Measurements from ENCODE around the gene LY6G6C.
A peak's percentile ranks its signal among the peaks of the same experiment; 100 is the strongest.
"Not testable (repeated sequence)": the region's sequence is repeated elsewhere in the genome, so short reads cannot be mapped to it uniquely, and the experiment has no call there.

Gene LY6G6C

DNA sequence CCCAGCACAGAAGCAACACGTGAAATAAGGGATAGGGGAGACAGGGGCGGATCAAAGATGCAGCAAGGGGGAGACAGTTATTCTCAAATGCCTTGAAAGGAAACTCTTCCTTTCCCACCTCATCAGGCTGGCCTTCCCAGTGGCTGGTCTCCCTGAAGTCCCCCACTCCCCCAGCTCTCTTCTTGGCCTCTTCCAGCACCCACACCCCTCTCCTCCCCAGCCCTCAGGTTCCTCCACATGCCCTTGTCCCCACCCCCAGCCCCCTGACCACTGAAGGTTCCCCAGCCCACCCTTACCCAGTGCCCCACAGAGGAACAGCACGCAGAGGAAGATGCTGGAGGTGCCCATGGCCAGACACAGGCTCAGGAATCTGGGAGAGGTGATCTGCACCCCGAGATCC, 8.1 kb downstream of the LY6G6C start:
- no peak overlapping the region for H3K9ac ChIP-seq (ENCODE audit: low read depth, low read length)
- no peak overlapping the region for H3K4me3 ChIP-seq (ENCODE audit: low read depth, low read length)
- peaks cover 27% of the 10 kb centered on the region for H3K4me1 ChIP-seq (ENCODE audit: control insufficient read depth, insufficient read depth, low read length)
- no peaks in the 10 kb centered on the region for H3K9me3 ChIP-seq (ENCODE audit: control insufficient read depth, insufficient read depth, low read length)
- no peaks in the 10 kb centered on the region for H3K36me3 ChIP-seq (ENCODE audit: control insufficient read depth, insufficient read depth, low read length)
- no peaks in the 10 kb centered on the region for H3K27me3 ChIP-seq (ENCODE audit: control insufficient read depth, insufficient read depth, low read length)
- peak overlapping the region; percentile 80 for H3K27ac ChIP-seq (ENCODE audit: low read depth, low read length)

DNA sequence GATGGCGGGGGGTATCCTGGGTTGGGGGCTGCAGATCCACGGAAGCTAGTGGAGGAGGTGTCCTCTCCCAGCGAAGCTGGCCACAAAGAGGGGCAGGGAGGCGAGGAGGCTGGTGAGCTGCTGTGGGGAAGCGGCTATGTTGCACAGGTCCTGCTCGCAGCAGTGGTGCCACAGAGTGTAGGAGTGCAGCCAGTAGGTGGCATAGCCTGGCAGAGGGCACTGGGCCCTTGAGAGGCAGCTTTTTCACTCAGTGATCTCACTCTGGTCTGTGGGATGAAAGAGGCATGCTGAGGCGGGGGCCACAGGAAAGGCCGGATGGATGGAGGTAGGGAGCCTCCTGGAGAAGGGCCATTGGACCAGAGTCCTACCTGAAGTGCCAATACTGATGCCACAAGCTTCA, 9.2 kb downstream of the LY6G6C start:
- Histone ChIP-seq H3K27me3 (ENCODE audit: control insufficient read depth, insufficient read depth, low read length) (no peaks in the 10 kb centered on the region), H3K4me3 (ENCODE audit: low read depth, low read length) (no peak overlapping the region), H3K9ac (ENCODE audit: low read depth, low read length) (no peak overlapping the region), H3K4me1 (ENCODE audit: control insufficient read depth, insufficient read depth, low read length) (peaks cover 19% of the 10 kb centered on the region), H3K27ac (ENCODE audit: low read depth, low read length) (no peak overlapping the region), H3K36me3 (ENCODE audit: control insufficient read depth, insufficient read depth, low read length) (no peaks in the 10 kb centered on the region), H3K9me3 (ENCODE audit: control insufficient read depth, insufficient read depth, low read length) (no peaks in the 10 kb centered on the region)

GRCh38 chr6:31711233-31711632, 10.3 kb downstream of the LY6G6C start:
- H3K9me3 ChIP-seq (ENCODE audit: control insufficient read depth, insufficient read depth, low read length): no peaks in the 10 kb centered on the region
- H3K4me1 ChIP-seq (ENCODE audit: control insufficient read depth, insufficient read depth, low read length): peaks cover 19% of the 10 kb centered on the region
- H3K9ac ChIP-seq (ENCODE audit: low read depth, low read length): no peak overlapping the region
- H3K36me3 ChIP-seq (ENCODE audit: control insufficient read depth, insufficient read depth, low read length): no peaks in the 10 kb centered on the region
- no peak overlapping the region for H3K27ac ChIP-seq (ENCODE audit: low read depth, low read length)
- no peaks in the 10 kb centered on the region for H3K27me3 ChIP-seq (ENCODE audit: control insufficient read depth, insufficient read depth, low read length)
- H3K4me3 ChIP-seq (ENCODE audit: low read depth, low read length): no peak overlapping the region

- no peak overlapping the region for H3K27ac ChIP-seq (ENCODE audit: low read depth, low read length)
- H3K4me3 ChIP-seq (ENCODE audit: low read depth, low read length): no peak overlapping the region
- no peak overlapping the region for H3K9ac ChIP-seq (ENCODE audit: low read depth, low read length)
Measured at GRCh38 chr6:31710523-31711219, 10.9 kb downstream of the LY6G6C start.

DNA sequence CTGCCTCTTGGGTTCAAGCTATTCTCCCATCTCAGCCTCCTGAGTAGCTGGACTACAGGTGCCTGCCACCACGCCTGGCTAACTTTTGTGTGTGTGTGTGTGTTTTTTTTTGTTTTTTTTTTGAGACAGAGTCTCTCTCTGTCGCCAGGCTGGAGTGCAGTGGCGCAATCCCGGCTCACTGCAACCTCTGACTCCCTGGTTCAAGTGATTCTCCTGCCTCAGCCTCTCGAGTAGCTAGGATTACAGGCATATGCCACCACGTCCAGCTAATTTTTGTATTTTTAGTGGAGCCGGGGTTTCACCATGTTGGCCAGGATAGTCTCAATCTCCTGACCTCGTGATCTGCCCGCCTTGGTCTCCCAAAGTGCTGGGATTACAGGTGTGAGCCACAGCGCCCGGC, 12.4 kb downstream of the LY6G6C start:
- not testable (repeated sequence) for H3K4me3 ChIP-seq (ENCODE audit: low read depth, low read length); H3K36me3 ChIP-seq (ENCODE audit: control insufficient read depth, insufficient read depth, low read length); H3K4me1 ChIP-seq (ENCODE audit: control insufficient read depth, insufficient read depth, low read length); H3K27ac ChIP-seq (ENCODE audit: low read depth, low read length); H3K9ac ChIP-seq (ENCODE audit: low read depth, low read length); H3K9me3 ChIP-seq (ENCODE audit: control insufficient read depth, insufficient read depth, low read length); H3K27me3 ChIP-seq (ENCODE audit: control insufficient read depth, insufficient read depth, low read length)

More at GRCh38 chr6:31710523-31711219, 10.9 kb downstream of the LY6G6C start:
- Histone ChIP-seq H3K4me1 (ENCODE audit: control insufficient read depth, insufficient read depth, low read length) (peaks cover 19% of the 10 kb centered on the region), H3K9me3 (ENCODE audit: control insufficient read depth, insufficient read depth, low read length) (no peaks in the 10 kb centered on the region), H3K27me3 (ENCODE audit: control insufficient read depth, insufficient read depth, low read length) (no peaks in the 10 kb centered on the region), H3K36me3 (ENCODE audit: control insufficient read depth, insufficient read depth, low read length) (no peaks in the 10 kb centered on the region)

- no peaks in the 10 kb centered on the region for H3K36me3 ChIP-seq (ENCODE audit: control insufficient read depth, insufficient read depth, low read length)
- no peak overlapping the region for H3K27ac ChIP-seq (ENCODE audit: low read depth, low read length)
- no peak overlapping the region for H3K4me3 ChIP-seq (ENCODE audit: low read depth, low read length)
- H3K4me1 ChIP-seq (ENCODE audit: control insufficient read depth, insufficient read depth, low read length): no peaks in the 10 kb centered on the region
- no peaks in the 10 kb centered on the region for H3K27me3 ChIP-seq (ENCODE audit: control insufficient read depth, insufficient read depth, low read length)
- H3K9me3 ChIP-seq (ENCODE audit: control insufficient read depth, insufficient read depth, low read length): no peaks in the 10 kb centered on the region
- H3K9ac ChIP-seq (ENCODE audit: low read depth, low read length): no peak overlapping the region
Measured at GRCh38 chr6:31708224-31708623, 13.3 kb downstream of the LY6G6C start.

GRCh38 chr6:31707701-31708100, 13.8 kb downstream of the LY6G6C start:
- Histone ChIP-seq H3K4me1 (ENCODE audit: control insufficient read depth, insufficient read depth, low read length) (no peaks in the 10 kb centered on the region), H3K9ac (ENCODE audit: low read depth, low read length) (no peak overlapping the region), H3K4me3 (ENCODE audit: low read depth, low read length) (no peak overlapping the region), H3K27me3 (ENCODE audit: control insufficient read depth, insufficient read depth, low read length) (no peaks in the 10 kb centered on the region), H3K9me3 (ENCODE audit: control insufficient read depth, insufficient read depth, low read length) (no peaks in the 10 kb centered on the region), H3K36me3 (ENCODE audit: control insufficient read depth, insufficient read depth, low read length) (no peaks in the 10 kb centered on the region), H3K27ac (ENCODE audit: low read depth, low read length) (no peak overlapping the region)

- H3K9me3 ChIP-seq (ENCODE audit: control insufficient read depth, insufficient read depth, low read length): no peaks in the 10 kb centered on the region
- no peak within 1 kb of the TSS for H3K4me3 ChIP-seq (ENCODE audit: low read depth, low read length)
- H3K9ac ChIP-seq (ENCODE audit: low read depth, low read length): no peak within 1 kb of the TSS
- H3K27ac ChIP-seq (ENCODE audit: low read depth, low read length): no peak within 1 kb of the TSS
- H3K36me3 ChIP-seq (ENCODE audit: control insufficient read depth, insufficient read depth, low read length): no peaks in the 10 kb centered on the region
- H3K4me1 ChIP-seq (ENCODE audit: control insufficient read depth, insufficient read depth, low read length): 0 out of 2 replicates have a peak, but pooled peaks cover 7% of the 10 kb centered on the region
- H3K27me3 ChIP-seq (ENCODE audit: control insufficient read depth, insufficient read depth, low read length): no peaks in the 10 kb centered on the region
Measured at GRCh38 chr6:31706599-31706998, 14.9 kb downstream of the LY6G6C start, which contains the start of gene LY6G6F. LY6G6F (plus strand) TSS chr6:31706866; CDS start chr6:31706907, 41 bp downstream.

GRCh38 chr6:31705931-31706330, 15.6 kb downstream of the LY6G6C start:
- no peaks in the 10 kb centered on the region for H3K9me3 ChIP-seq (ENCODE audit: control insufficient read depth, insufficient read depth, low read length)
- H3K36me3 ChIP-seq (ENCODE audit: control insufficient read depth, insufficient read depth, low read length): no peaks in the 10 kb centered on the region; the same call in 1 of the 2 replicates
- no peak overlapping the region for H3K9ac ChIP-seq (ENCODE audit: low read depth, low read length)
- no peak overlapping the region for H3K27ac ChIP-seq (ENCODE audit: low read depth, low read length)
- 0 out of 2 replicates have a peak, but pooled peaks cover 7% of the 10 kb centered on the region for H3K4me1 ChIP-seq (ENCODE audit: control insufficient read depth, insufficient read depth, low read length)
- H3K27me3 ChIP-seq (ENCODE audit: control insufficient read depth, insufficient read depth, low read length): no peaks in the 10 kb centered on the region
- H3K4me3 ChIP-seq (ENCODE audit: low read depth, low read length): no peak overlapping the region

DNA sequence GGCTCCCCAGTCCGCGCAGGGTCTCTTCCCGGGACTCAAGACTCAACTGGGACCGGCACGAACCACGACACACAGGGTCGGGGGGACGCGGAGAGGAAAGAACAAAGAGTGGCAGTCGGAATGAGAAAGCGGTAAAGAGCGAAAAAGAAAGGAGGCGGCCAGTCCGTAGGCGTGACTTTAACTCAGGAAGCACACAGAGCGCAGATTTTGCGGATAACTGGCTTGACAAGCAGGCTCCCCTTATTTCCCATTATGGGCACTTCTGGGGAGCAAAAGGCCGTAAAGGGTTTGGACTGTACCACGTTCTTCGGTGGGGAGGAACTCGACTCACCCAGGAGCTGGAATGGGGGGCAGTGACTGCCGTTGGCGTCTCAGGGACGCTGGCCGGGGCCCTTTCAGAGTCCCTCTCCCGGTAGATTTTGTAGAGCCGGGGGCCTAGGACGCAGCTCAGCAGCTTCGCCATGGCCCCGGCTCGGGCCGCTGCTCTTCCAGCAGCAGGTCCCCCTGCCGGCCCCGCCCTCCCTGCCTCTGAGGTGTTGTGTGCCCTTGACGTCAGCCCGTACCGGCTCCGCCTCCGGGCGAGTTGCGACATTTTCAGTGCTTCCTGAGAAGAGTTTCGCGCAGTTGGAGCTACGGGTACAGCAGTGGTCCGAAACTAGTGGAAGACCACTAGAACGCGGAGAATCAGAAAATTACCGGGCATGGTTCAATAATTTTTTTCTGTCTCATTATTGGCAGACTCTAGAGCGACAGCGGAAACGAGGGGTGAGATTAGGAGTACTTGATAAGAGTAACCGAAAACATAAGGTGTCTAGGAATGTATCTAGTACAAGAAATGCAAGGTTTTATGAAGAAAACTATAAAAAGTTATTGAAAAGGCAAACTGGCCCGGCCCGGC, 18.5 kb downstream of the LY6G6C start, which contains the start of gene ABHD16A:
ABHD16A (minus strand) TSS at position 506 of the 898 bp plus-strand sequence; CDS start at position 463, 43 bp downstream.
- H3K27me3 ChIP-seq (ENCODE audit: control insufficient read depth, insufficient read depth, low read length): no peaks in the 10 kb centered on the region
- peak within 1 kb of the TSS; percentile 93 for H3K27ac ChIP-seq (ENCODE audit: low read depth, low read length)
- H3K9ac ChIP-seq (ENCODE audit: low read depth, low read length): peak within 1 kb of the TSS; percentile 75
- 0 out of 2 replicates have a peak, but pooled peaks cover 7% of the 10 kb centered on the region for H3K4me1 ChIP-seq (ENCODE audit: control insufficient read depth, insufficient read depth, low read length)
- no peaks in the 10 kb centered on the region for H3K9me3 ChIP-seq (ENCODE audit: control insufficient read depth, insufficient read depth, low read length)
- H3K36me3 ChIP-seq (ENCODE audit: control insufficient read depth, insufficient read depth, low read length): peaks cover 17% of the 10 kb centered on the region; the same call in 1 of the 2 replicates
- peak within 1 kb of the TSS; percentile 89 for H3K4me3 ChIP-seq (ENCODE audit: low read depth, low read length)

DNA sequence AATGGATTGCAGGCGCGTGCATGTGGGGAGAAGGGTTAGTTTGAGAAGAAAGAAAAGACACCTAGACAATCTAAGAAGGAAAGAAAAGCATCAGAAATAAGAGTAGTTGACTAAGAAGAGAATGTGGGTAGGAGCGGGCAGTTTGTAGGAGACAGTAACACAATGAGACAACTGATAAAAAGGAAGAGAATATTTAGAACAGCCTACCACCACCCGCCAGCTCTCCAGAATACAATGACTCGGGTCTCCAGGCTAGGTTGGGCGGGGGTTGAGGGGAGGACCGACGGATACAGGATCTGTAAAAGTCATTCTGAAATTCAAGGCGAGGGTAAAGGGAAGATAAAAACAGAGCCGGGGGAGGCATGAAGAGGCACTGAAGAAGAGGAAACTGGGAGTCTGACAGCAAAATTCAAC, 19.1 kb downstream of the LY6G6C start:
- Histone ChIP-seq H3K27ac (ENCODE audit: low read depth, low read length) (peak overlapping the region; percentile 93), H3K4me3 (ENCODE audit: low read depth, low read length) (peak overlapping the region; percentile 89), H3K27me3 (ENCODE audit: control insufficient read depth, insufficient read depth, low read length) (no peaks in the 10 kb centered on the region), H3K4me1 (ENCODE audit: control insufficient read depth, insufficient read depth, low read length) (0 out of 2 replicates have a peak, but pooled peaks cover 7% of the 10 kb centered on the region), H3K9ac (ENCODE audit: low read depth, low read length) (peak overlapping the region; percentile 75), H3K9me3 (ENCODE audit: control insufficient read depth, insufficient read depth, low read length) (no peaks in the 10 kb centered on the region), H3K36me3 (ENCODE audit: control insufficient read depth, insufficient read depth, low read length) (peaks cover 17% of the 10 kb centered on the region; the same call in 1 of the 2 replicates)

Measured in HUES48 (cell line).